Measurements from ENCODE around the gene NTN5. TPM values are rescaled to one million over a fixed set of nuclear protein-coding genes. Genes with fewer than 3 reads are reported as not detected.

The NTN5 gene
- total and polyA plus RNA-seq, 9 of the 15 experiments (the other 6 are each of a cell fraction or from before 2014, with no cell fraction given), result not detected

DNA sequence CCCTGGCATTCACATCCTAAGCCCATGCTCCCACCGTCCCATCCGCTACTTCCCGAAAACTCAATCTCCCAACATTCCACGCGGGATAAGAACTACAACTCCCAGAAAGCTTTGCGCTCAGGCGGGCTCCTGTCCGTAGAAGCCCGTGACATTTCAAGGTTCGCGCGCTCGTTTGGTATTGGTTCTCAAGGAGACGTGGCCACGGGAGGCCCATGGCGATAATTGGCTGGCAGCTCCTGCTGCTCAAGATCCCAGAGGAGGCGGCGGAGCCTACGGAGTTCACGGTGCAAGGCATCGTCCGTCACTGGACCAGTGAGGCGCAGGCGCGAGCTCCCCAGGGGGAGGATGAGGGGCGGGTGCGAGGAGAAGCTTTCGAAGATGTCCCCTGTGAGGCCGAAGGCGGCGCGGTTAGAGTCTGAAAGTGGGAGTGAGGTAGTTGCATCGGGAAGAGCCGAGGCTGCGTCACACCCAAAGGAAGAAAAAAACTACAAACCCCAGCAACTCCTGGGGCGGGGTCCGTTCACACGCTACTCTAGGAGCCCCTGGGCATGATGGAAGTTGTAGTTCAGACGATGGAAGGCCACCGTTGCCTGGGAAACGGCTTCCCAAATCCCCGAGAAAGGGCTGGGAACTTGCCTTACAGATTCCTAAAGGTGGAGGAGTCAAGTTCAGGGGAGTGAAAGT is 47.9 kb upstream of the NTN5 start (continued):
- TF ChIP-seq, protein P1, sequence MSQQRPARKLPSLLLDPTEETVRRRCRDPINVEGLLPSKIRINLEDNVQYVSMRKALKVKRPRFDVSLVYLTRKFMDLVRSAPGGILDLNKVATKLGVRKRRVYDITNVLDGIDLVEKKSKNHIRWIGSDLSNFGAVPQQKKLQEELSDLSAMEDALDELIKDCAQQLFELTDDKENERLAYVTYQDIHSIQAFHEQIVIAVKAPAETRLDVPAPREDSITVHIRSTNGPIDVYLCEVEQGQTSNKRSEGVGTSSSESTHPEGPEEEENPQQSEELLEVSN (IDR thresholded peaks at IDR 0.05; ENCODE audit: borderline replicate concordance in 1 of 2, extremely low read depth in 1 of 2, insufficient read depth in 1 of 2, insufficient read length in 1 of 2, low read depth in 1 of 2, low read length in 1 of 2, poor library complexity in 1 of 2, severe bottlenecking in 1 of 2), result peak in 1 of 2 experiments; percentile 53
- no peak for TF ChIP-seq ZNF384 (IDR thresholded peaks at IDR 0.05; ENCODE audit: low read depth, low read length)
- TF ChIP-seq ZNF75A (CRISPR knock-in tag; IDR thresholded peaks at IDR 0.05), result no peak
- TF ChIP-seq MEF2D (tag; conservative IDR thresholded peaks at IDR 0.05; ENCODE audit: low read depth), result 0 out of 2 replicates have a peak, but pooled peaks have one; percentile 6
- no peak for TF ChIP-seq KLF6 (CRISPR knock-in tag; IDR thresholded peaks at IDR 0.05; ENCODE audit: borderline replicate concordance)
- TF ChIP-seq BMI1 (IDR thresholded peaks at IDR 0.05; ENCODE audit: low read length), result peak; percentile 36; the same call in 1 of the 2 replicates
- TF ChIP-seq FUS (optimal IDR thresholded peaks at IDR 0.05; ENCODE audit: low read depth, low read length), result no peak
- no peak for TF ChIP-seq TFAM (CRISPR knock-in tag; conservative IDR thresholded peaks at IDR 0.05)
- TF ChIP-seq NCOA6 (IDR thresholded peaks at IDR 0.05), result no peak
- no peak for TF ChIP-seq GATAD2A (IDR thresholded peaks at IDR 0.05)
- TF ChIP-seq ILK (tag; IDR thresholded peaks at IDR 0.05; ENCODE audit: borderline replicate concordance, low read depth), result no peak
- no peak for TF ChIP-seq NFE2L1 (tag; IDR thresholded peaks at IDR 0.05; ENCODE audit: borderline replicate concordance, low read depth)
- TF ChIP-seq GABPB2 (CRISPR knock-in tag; conservative IDR thresholded peaks at IDR 0.05), result no peak
- no peak for TF ChIP-seq HMGN3 (IDR thresholded peaks at IDR 0.05; ENCODE audit: borderline replicate concordance, extremely low read depth, insufficient read length, low read depth, low read length)
- TF ChIP-seq, protein P2, sequence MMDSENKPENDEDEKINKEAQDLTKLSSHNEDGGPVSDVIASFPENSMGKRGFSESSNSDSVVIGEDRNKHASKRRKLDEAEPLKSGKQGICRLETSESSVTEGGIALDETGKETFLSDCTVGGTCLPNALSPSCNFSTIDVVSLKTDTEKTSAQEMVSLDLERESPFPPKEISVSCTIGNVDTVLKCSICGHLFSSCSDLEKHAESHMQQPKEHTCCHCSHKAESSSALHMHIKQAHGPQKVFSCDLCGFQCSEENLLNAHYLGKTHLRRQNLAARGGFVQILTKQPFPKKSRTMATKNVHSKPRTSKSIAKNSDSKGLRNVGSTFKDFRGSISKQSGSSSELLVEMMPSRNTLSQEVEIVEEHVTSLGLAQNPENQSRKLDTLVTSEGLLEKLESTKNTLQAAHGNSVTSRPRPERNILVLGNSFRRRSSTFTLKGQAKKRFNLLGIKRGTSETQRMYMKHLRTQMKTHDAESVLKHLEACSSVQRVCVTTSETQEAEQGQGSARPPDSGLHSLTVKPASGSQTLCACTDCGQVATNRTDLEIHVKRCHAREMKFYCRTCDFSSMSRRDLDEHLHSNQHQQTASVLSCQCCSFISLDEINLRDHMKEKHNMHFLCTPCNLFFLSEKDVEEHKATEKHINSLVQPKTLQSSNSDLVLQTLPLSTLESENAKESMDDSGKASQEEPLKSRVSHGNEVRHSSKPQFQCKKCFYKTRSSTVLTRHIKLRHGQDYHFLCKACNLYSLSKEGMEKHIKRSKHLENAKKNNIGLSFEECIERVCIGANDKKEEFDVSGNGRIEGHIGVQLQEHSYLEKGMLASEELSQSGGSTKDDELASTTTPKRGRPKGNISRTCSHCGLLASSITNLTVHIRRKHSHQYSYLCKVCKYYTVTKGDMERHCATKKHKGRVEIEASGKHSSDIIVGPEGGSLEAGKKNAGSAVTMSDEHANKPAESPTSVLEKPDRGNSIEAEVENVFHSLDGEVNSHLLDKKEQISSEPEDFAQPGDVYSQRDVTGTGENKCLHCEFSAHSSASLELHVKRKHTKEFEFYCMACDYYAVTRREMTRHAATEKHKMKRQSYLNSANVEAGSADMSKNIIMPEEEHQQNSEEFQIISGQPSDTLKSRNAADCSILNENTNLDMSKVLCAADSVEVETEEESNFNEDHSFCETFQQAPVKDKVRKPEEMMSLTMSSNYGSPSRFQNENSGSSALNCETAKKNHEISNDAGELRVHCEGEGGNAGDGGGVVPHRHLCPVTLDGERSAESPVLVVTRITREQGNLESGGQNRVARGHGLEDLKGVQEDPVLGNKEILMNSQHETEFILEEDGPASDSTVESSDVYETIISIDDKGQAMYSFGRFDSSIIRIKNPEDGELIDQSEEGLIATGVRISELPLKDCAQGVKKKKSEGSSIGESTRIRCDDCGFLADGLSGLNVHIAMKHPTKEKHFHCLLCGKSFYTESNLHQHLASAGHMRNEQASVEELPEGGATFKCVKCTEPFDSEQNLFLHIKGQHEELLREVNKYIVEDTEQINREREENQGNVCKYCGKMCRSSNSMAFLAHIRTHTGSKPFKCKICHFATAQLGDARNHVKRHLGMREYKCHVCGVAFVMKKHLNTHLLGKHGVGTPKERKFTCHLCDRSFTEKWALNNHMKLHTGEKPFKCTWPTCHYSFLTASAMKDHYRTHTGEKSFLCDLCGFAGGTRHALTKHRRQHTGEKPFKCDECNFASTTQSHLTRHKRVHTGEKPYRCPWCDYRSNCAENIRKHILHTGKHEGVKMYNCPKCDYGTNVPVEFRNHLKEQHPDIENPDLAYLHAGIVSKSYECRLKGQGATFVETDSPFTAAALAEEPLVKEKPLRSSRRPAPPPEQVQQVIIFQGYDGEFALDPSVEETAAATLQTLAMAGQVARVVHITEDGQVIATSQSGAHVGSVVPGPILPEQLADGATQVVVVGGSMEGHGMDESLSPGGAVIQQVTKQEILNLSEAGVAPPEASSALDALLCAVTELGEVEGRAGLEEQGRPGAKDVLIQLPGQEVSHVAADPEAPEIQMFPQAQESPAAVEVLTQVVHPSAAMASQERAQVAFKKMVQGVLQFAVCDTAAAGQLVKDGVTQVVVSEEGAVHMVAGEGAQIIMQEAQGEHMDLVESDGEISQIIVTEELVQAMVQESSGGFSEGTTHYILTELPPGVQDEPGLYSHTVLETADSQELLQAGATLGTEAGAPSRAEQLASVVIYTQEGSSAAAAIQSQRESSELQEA (IDR thresholded peaks at IDR 0.05; ENCODE audit: low read depth), result no peak
- no peak for TF ChIP-seq ZNF668 (CRISPR knock-in tag; IDR thresholded peaks at IDR 0.05)
- TF ChIP-seq FOXP1 (CRISPR knock-in tag; IDR thresholded peaks at IDR 0.05), result peak; percentile 68; the same call in 1 of the 2 replicates
- TF ChIP-seq ARID1B (IDR thresholded peaks at IDR 0.05), result no peak
- no peak for TF ChIP-seq NR2F6 (CRISPR knock-in tag; IDR thresholded peaks at IDR 0.05)
- no peak for TF ChIP-seq KLF10 (CRISPR knock-in tag; IDR thresholded peaks at IDR 0.05)
- TF ChIP-seq DNMT1 (IDR thresholded peaks at IDR 0.05), result no peak
